Right lobe of liver (tissue), 4 donors: ENCODE data around the gene CDKAL1.

Experiments used
- CTCF ChIP-seq, 4 donors: fragments of 200-600 bp in 3 of 4; fragments of 450-650 bp in 1 of 4; IDR thresholded peaks; one replicate each; pipeline versions ENCODE4 v1.5.1 to v1.8.0; 2016 to 2022; ENCODE audit warnings: antibody characterized with exemption in 4 of 4, mild to moderate bottlenecking in 2 of 4
- POLR2A ChIP-seq: fragments of 450-650 bp; IDR thresholded peaks from one replicate; pipeline ENCODE4 v1.6.1; 2017; ENCODE audit warnings: antibody characterized with exemption, mild to moderate bottlenecking
- donor health status: DM: no; HTN: no; CAD: no.
- donor health status: DM: no; HTN: no; CAD: no.
- donor health status: DM: no; HTN: yes; CAD: no.

DNA sequence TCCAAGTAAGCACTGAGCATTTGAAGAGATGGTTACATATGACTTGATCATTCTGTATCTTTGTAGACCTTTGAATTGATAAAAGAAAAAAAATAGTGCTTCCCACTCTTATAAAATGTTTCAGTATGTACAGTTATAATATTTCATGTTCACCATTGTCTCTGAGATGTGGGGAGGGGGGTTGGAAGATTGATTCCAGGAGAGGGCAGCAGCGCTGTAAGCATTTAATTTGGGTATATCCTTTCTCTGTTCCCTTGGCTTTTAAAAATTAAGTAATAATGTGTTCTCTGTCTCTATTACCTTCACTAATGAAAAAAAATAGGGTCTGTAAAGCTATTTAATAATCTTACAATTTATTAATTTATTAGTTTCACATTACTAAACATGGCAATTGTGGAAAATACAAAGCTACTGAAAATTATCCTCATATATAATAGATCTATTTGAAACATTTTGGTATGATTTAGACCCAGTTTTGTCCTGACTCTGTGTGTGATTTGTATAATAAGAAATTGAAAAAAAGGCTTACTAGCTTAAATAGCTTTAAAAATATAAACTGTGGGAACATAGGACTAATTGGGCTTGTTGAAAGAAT lies 341.2 kb downstream of the CDKAL1 start:
- TF ChIP-seq CTCF (IDR thresholded peaks at IDR 0.05) (peak; percentile 20 to 46 (median 33)), POLR2A (no peak)
